SU-DHL-6 (cell line): Measurements from ENCODE around the gene ETDA.

Experiments
- H2AFZ ChIP-seq: fragments of 200-600 bp; sonication (generic); 2 replicates; pipeline ENCODE4 v1.6.1; 2014; ENCODE audit warnings: low read depth, mild to moderate bottlenecking, moderate library complexity, mixed read lengths, antibody characterized with exemption, low read length; ENCODE audit not compliant: severe bottlenecking
- H3F3A ChIP-seq: fragments of 200-600 bp; shearing (Covaris generic); 2 replicates; pipeline ENCODE4 v1.6.0; 2016; ENCODE audit warnings: antibody characterized with exemption, mild to moderate bottlenecking; ENCODE audit not compliant: insufficient read depth
- H3K27ac ChIP-seq: fragments of 200-600 bp; sonication (generic); 2 replicates; pipeline ENCODE4 v1.5.1; 2016; ENCODE audit warnings: low read depth, mild to moderate bottlenecking, low read length, moderate library complexity, mixed read lengths
- H3K27me3 ChIP-seq: fragments of 200-600 bp; sonication (generic), shearing (Covaris generic); 2 replicates; pipeline ENCODE4 v1.6.0; 2014; ENCODE audit warnings: mild to moderate bottlenecking, low read length
- H3K36me3 ChIP-seq: fragments of 200-600 bp; sonication (generic); 2 replicates; pipeline ENCODE4 v1.6.1; 2014; ENCODE audit warnings: mild to moderate bottlenecking, low read length, mixed read lengths
- H3K4me2 ChIP-seq: fragments of 300-600, 200-600 bp; shearing (Covaris generic), sonication (generic); 2 replicates; pipeline ENCODE4 v1.6.0; 2014; ENCODE audit warnings: low read length, low read depth, mild to moderate bottlenecking; ENCODE audit not compliant: poor library complexity, severe bottlenecking
- H3K4me3 ChIP-seq: fragments of 200-600 bp; sonication (generic); 2 replicates; pipeline ENCODE4 v1.5.1; 2014; ENCODE audit warnings: antibody characterized with exemption, low read length, mild to moderate bottlenecking, mixed read lengths; ENCODE audit not compliant: insufficient read depth, poor library complexity, severe bottlenecking
- H3K79me2 ChIP-seq: fragments of 200-600 bp; sonication (generic); 2 replicates; pipeline ENCODE4 v1.6.1; 2014; ENCODE audit warnings: mild to moderate bottlenecking, low read length, moderate library complexity; ENCODE audit not compliant: insufficient read depth
- H3K9ac ChIP-seq: fragments of 200-600 bp; sonication (generic); 2 replicates; pipeline ENCODE4 v1.7.0; 2014; ENCODE audit warnings: mild to moderate bottlenecking, low read length
- H3K9me2 ChIP-seq: fragments of 200-600 bp; sonication (generic); replicated peaks from 2 replicates; pipeline ENCODE4 v1.6.1; 2014; ENCODE audit warnings: low read length; ENCODE audit not compliant: insufficient read depth
- H3K9me3 ChIP-seq: fragments of 200-600 bp; sonication (generic); 2 replicates; pipeline ENCODE4 v1.6.1; 2014; ENCODE audit warnings: low read length, mixed read lengths; ENCODE audit not compliant: insufficient read depth
- H4K20me1 ChIP-seq: fragments of 200-600 bp; sonication (generic); 2 replicates; pipeline ENCODE4 v1.6.1; 2014; ENCODE audit warnings: low read depth, mild to moderate bottlenecking, antibody characterized with exemption, low read length, moderate library complexity, mixed read lengths
- EZH2phosphoT487 ChIP-seq: fragments of 200-600 bp; sonication (generic), shearing (Covaris generic); conservative IDR thresholded peaks from 2 replicates; pipeline ENCODE4 v1.6.1; 2018; ENCODE audit warnings: mild to moderate bottlenecking, antibody characterized with exemption, low read length, moderate library complexity, mixed read lengths
- TF ChIP-seq, protein P1 (sequence below): fragments of 200-600 bp; sonication (generic); IDR thresholded peaks from one replicate; pipeline ENCODE4 v1.5.1; 2017; ENCODE audit warnings: antibody characterized with exemption, mild to moderate bottlenecking, low read length, moderate library complexity; ENCODE audit not compliant: insufficient read depth, poor library complexity, severe bottlenecking

Gene ETDA

DNA sequence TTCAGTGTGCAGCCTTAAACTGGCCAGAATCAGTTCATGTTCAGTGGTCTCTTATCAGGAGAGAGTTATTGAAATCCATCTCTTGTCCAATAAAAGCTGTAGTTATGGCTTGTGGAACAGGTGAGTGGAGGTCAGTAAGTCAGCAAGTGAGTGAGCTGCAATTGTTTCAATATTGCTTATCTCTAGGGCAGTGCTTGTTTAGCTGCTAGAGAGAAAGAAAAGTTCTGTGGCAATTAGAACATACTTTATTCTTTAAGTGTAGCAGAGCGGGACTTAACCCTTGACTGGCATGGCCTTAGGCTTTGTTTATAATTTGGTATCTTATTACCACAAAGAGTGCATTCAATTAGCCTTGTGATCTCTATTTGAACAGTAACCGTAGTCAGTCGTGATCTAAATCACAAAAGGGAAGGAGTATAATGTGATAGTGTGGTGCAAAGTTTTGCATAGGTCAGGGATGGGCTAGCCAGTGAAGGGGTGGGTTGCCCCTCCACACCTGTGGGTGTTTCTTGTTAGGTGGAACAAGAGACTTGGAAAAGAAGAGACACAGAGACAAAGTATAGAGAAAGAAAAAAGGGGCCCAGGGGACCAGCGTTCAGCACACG lies 50.5 kb downstream of the ETDA start:
- H3F3A ChIP-seq: no peaks in the 10 kb centered on the region
- H3K4me2 ChIP-seq: no peak overlapping the region
- no peak overlapping the region for H3K4me3 ChIP-seq
- no peak for TF ChIP-seq EZH2phosphoT487
- TF ChIP-seq, protein P1, sequence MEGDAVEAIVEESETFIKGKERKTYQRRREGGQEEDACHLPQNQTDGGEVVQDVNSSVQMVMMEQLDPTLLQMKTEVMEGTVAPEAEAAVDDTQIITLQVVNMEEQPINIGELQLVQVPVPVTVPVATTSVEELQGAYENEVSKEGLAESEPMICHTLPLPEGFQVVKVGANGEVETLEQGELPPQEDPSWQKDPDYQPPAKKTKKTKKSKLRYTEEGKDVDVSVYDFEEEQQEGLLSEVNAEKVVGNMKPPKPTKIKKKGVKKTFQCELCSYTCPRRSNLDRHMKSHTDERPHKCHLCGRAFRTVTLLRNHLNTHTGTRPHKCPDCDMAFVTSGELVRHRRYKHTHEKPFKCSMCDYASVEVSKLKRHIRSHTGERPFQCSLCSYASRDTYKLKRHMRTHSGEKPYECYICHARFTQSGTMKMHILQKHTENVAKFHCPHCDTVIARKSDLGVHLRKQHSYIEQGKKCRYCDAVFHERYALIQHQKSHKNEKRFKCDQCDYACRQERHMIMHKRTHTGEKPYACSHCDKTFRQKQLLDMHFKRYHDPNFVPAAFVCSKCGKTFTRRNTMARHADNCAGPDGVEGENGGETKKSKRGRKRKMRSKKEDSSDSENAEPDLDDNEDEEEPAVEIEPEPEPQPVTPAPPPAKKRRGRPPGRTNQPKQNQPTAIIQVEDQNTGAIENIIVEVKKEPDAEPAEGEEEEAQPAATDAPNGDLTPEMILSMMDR: no peak
- H3K27ac ChIP-seq: no peak overlapping the region
- H3K9me3 ChIP-seq: no peaks in the 10 kb centered on the region
- no peak overlapping the region for H2AFZ ChIP-seq
- no peaks in the 10 kb centered on the region for H3K27me3 ChIP-seq
- H3K79me2 ChIP-seq: no peaks in the 10 kb centered on the region
- H4K20me1 ChIP-seq: no peaks in the 10 kb centered on the region
- H3K36me3 ChIP-seq: no peaks in the 10 kb centered on the region
- H3K9ac ChIP-seq: no peak overlapping the region
- no peaks in the 10 kb centered on the region for H3K9me2 ChIP-seq
